ENCODE measurements around the gene HOXB5. TPM values are rescaled to one million over a fixed set of nuclear protein-coding genes. Genes with fewer than 3 reads are reported as not detected.

HOXB5 gene
- polyA plus RNA-seq, 1 experiment, result not detected

DNA sequence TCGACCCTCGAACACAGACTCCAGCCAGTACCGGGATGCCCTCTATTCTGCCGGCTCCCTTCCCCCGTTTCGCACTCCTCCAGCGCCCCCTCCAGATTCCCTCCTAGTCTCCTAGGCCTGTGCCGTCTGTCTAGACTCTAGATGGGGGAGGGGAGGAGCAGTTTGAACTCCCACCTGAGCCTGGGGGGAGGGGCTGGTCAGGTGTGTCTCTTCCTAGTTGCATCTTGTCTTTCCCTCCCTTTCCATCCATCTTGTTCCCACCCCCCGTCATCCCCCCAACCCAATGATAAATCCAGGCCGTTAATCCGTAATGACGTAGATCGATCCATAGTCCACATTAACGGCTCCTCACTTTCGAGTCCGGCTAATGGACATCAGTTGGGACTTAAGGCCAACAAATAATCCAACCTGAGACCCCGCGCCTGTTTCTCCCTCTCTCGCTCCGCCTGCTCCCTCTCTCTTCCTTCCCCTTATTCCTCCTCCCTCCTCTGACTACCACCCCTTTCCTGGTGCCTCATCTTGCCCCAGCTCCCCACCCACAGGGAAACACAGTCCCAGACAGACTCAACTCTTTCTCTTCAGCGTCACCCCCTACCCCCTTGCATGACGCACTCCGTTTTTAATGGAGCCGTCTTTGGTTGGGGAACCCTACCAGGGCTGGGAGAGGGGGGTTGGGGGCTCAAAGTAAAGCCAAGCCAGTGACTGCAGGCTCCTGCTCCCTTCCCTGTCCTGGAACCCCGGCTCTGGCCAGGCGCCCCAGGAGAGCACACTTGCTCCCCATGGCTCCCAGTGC lies 3.4 kb upstream of the HOXB5 start:
- Histone ChIP-seq H3K27me3 (ENCODE audit: control insufficient read depth, insufficient read depth, low read length) (peaks cover 90% of the 10 kb centered on the region), H3K36me3 (ENCODE audit: control insufficient read depth, insufficient read depth, low read length) (no peaks in the 10 kb centered on the region), H3K4me3 (ENCODE audit: low read depth, low read length) (no peak overlapping the region)
- POLR2A ChIA-PET, result no interaction called here
- TF ChIP-seq, protein P1, sequence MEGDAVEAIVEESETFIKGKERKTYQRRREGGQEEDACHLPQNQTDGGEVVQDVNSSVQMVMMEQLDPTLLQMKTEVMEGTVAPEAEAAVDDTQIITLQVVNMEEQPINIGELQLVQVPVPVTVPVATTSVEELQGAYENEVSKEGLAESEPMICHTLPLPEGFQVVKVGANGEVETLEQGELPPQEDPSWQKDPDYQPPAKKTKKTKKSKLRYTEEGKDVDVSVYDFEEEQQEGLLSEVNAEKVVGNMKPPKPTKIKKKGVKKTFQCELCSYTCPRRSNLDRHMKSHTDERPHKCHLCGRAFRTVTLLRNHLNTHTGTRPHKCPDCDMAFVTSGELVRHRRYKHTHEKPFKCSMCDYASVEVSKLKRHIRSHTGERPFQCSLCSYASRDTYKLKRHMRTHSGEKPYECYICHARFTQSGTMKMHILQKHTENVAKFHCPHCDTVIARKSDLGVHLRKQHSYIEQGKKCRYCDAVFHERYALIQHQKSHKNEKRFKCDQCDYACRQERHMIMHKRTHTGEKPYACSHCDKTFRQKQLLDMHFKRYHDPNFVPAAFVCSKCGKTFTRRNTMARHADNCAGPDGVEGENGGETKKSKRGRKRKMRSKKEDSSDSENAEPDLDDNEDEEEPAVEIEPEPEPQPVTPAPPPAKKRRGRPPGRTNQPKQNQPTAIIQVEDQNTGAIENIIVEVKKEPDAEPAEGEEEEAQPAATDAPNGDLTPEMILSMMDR (IDR thresholded peaks at IDR 0.05; ENCODE audit: insufficient read depth, low read depth, low read length), result no peak
- no peak for DNase-seq (ENCODE audit: low read depth)
- CTCF ChIA-PET, result interaction anchor here (1.2 kb wide), 1 partner anchor 261 kb away, joined by 6 read pairs; no protein-coding TSS in a partner anchor

GRCh38 chr17:48596000-48596734 lies 2.6 kb upstream of the HOXB5 start:
- TF ChIP-seq, protein P1 (IDR thresholded peaks at IDR 0.05; ENCODE audit: insufficient read depth, low read depth, low read length), result no peak
- ChIA-PET CTCF (interaction anchor here (0.5 to 1.9 kb wide), 4 partner anchors 113 to 447 kb away, joined by 3 to 6 read pairs (median 4); no protein-coding TSS in a partner anchor), POLR2A (no interaction called here)
- Histone ChIP-seq H3K36me3 (ENCODE audit: control insufficient read depth, insufficient read depth, low read length) (no peaks in the 10 kb centered on the region), H3K4me3 (ENCODE audit: low read depth, low read length) (no peak overlapping the region), H3K27me3 (ENCODE audit: control insufficient read depth, insufficient read depth, low read length) (peaks cover 87% of the 10 kb centered on the region)
- no peak for DNase-seq (ENCODE audit: low read depth)

GRCh38 chr17:48595278-48595999 lies 1.9 kb upstream of the HOXB5 start:
- H3K36me3 ChIP-seq (ENCODE audit: control insufficient read depth, insufficient read depth, low read length), result no peaks in the 10 kb centered on the region
- CTCF ChIA-PET, result interaction anchor here (0.7 to 3.6 kb wide), 9 partner anchors 10 to 380 kb away, joined by 3 to 29 read pairs (median 4); no protein-coding TSS in a partner anchor
- TF ChIP-seq, protein P1 (IDR thresholded peaks at IDR 0.05; ENCODE audit: insufficient read depth, low read depth, low read length), result no peak
- POLR2A ChIA-PET, result no interaction called here
- DNase-seq (ENCODE audit: low read depth), result no peak
- peaks cover 87% of the 10 kb centered on the region for H3K27me3 ChIP-seq (ENCODE audit: control insufficient read depth, insufficient read depth, low read length)
- no peak overlapping the region for H3K4me3 ChIP-seq (ENCODE audit: low read depth, low read length)

DNA sequence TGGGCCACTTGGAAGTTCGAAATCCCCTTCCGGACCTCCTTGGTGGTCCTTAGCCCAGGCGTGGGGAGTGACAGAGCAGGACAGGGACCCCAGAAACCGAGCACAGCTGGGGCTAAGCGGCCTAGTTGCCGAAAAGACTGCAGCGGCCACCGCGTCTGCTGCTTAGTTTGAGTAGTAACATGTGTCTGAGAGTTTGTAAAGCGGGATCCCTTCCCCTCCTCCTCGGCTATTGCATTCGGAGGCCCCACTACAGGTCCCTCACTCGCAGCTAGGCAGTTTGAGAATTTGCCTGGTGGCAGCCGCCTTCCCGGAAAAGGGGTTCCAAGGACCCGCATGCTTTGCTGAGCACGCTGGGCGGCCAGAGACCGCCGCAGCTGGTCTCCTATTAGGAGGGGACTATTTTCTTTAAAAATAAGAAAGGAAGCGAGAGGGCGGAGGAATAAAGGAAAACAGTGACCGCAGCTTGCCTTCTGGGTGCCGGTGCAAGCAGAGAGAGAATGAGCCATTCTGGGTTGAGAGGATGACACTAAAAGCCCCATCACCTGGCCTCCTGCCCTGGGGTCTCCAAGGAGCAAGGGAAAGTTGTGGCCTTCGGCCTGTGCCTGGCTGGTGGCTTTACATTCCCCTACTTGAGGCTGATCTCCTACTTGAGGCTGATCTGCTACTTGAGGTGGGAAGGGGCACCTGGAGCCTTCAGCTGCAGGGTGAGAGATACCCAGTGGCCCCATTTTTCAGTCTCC lies 1.1 kb upstream of the HOXB5 start:
- TF ChIP-seq, protein P1 (IDR thresholded peaks at IDR 0.05; ENCODE audit: insufficient read depth, low read depth, low read length), result no peak
- ChIA-PET POLR2A (no interaction called here), CTCF (interaction anchor here (0.6 to 3.6 kb wide), 12 partner anchors 11 to 380 kb away, joined by 3 to 29 read pairs (median 4); no protein-coding TSS in a partner anchor)
- H3K36me3 ChIP-seq (ENCODE audit: control insufficient read depth, insufficient read depth, low read length), result no peaks in the 10 kb centered on the region
- no peak for DNase-seq (ENCODE audit: low read depth)
- H3K27me3 ChIP-seq (ENCODE audit: control insufficient read depth, insufficient read depth, low read length), result peaks cover 87% of the 10 kb centered on the region
- no peak overlapping the region for H3K4me3 ChIP-seq (ENCODE audit: low read depth, low read length)
